ENCODE measurements around the gene ZBBX. TPM values are rescaled to one million over a fixed set of nuclear protein-coding genes. Genes with fewer than 3 reads are reported as not detected.

The ZBBX gene
- total RNA-seq, 1 experiment from 2014 or later: 1.1 TPM

Other genes with a start within 250 kb of the ZBBX start
- gene SERPINI2, start 93.7 kb upstream of the ZBBX start, total RNA-seq (2021): 0.32 to 0.37 TPM in 2 of 3 replicates, not detected in the other

Measured in WTC11 (cell line).